Measurements from ENCODE around the gene ADGRG4.

Gene ADGRG4

DNA sequence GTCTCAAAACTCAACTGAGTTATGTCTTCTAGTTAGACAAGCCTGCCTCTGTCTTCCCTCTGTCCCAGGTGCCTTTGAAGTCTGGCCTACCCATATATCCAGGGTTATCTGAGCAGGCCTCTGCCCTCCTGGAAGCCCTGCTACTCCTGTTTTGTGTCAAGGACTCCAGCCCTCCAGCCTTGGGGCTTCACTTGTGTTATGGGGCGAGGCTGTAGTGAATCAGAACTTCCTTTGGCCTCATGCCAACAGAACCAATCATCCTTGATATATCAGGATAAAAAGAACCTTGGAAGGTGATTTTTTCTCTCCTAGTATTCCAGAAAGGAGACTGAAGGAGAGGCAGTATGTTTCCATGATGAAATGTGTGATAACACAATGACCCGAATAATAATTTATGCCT is 8.9 kb upstream of the ADGRG4 start:
- no peak overlapping the region for H3K4me2 ChIP-seq (ENCODE audit: low read length)
- no peaks in the 10 kb centered on the region for H3K9me3 ChIP-seq (ENCODE audit: control insufficient read depth, low read length)
- H3K27me3 ChIP-seq (ENCODE audit: control insufficient read depth, insufficient read depth, low read length), result no peaks in the 10 kb centered on the region
- H3K4me3 ChIP-seq (ENCODE audit: low read depth, low read length), result no peak overlapping the region
- TF ChIP-seq, protein P1, sequence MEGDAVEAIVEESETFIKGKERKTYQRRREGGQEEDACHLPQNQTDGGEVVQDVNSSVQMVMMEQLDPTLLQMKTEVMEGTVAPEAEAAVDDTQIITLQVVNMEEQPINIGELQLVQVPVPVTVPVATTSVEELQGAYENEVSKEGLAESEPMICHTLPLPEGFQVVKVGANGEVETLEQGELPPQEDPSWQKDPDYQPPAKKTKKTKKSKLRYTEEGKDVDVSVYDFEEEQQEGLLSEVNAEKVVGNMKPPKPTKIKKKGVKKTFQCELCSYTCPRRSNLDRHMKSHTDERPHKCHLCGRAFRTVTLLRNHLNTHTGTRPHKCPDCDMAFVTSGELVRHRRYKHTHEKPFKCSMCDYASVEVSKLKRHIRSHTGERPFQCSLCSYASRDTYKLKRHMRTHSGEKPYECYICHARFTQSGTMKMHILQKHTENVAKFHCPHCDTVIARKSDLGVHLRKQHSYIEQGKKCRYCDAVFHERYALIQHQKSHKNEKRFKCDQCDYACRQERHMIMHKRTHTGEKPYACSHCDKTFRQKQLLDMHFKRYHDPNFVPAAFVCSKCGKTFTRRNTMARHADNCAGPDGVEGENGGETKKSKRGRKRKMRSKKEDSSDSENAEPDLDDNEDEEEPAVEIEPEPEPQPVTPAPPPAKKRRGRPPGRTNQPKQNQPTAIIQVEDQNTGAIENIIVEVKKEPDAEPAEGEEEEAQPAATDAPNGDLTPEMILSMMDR (IDR thresholded peaks at IDR 0.05), result no peak
- H3K4me1 ChIP-seq, result no peaks in the 10 kb centered on the region
- no peak overlapping the region for H3K27ac ChIP-seq
- no peak overlapping the region for H3K9ac ChIP-seq
- H2AFZ ChIP-seq, result no peak overlapping the region
- no peaks in the 10 kb centered on the region for H3K36me3 ChIP-seq (ENCODE audit: control insufficient read depth, insufficient read depth, low read length)
- no peaks in the 10 kb centered on the region for H3K79me2 ChIP-seq

DNA sequence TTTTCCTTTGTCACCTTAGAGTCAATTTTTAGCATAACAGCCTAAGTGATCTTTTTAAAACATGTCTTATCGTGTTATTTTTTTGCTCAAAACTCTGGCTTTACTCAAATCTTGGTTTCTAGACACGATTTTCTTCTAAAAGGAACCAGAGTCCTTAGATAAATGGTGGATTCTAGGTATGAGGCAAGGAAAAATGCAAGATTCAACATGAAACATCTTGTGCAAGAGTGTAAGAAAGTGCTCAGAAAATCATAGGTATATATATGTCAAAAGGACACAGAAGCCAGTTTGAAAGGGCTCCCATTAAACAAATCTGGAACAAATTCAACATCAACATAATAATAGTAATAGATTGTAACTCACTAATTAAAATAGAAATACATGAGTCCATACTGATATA is 8.1 kb upstream of the ADGRG4 start:
- Histone ChIP-seq H3K27me3 (ENCODE audit: control insufficient read depth, insufficient read depth, low read length) (no peaks in the 10 kb centered on the region), H2AFZ (no peak overlapping the region), H3K36me3 (ENCODE audit: control insufficient read depth, insufficient read depth, low read length) (no peaks in the 10 kb centered on the region), H3K79me2 (no peaks in the 10 kb centered on the region), H3K4me3 (ENCODE audit: low read depth, low read length) (no peak overlapping the region), H3K4me2 (ENCODE audit: low read length) (no peak overlapping the region), H3K9ac (no peak overlapping the region), H3K4me1 (no peaks in the 10 kb centered on the region), H3K27ac (no peak overlapping the region), H3K9me3 (ENCODE audit: control insufficient read depth, low read length) (no peaks in the 10 kb centered on the region)
- TF ChIP-seq, protein P1 (IDR thresholded peaks at IDR 0.05), result no peak

DNA sequence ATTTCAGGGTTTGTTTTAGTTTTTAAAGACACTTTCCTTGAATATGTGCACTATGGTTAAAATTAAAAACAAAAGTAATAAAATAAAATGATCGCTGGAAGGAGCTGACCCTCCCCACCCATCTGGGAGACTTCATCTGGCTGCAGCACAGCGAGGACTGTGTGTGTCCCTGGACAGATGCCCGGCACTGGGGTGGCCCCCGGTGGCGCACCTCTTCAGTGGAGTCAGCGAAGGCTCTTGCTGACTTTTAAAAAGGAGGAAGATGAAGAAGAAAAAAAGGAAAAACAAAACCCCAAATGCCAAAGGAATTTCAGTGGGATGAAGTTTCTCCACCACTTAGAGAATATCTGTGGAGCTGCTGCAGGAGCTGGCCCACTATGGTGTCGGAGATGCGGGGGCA is 5.4 kb upstream of the ADGRG4 start:
- no peak overlapping the region for H3K4me3 ChIP-seq (ENCODE audit: low read depth, low read length)

DNA sequence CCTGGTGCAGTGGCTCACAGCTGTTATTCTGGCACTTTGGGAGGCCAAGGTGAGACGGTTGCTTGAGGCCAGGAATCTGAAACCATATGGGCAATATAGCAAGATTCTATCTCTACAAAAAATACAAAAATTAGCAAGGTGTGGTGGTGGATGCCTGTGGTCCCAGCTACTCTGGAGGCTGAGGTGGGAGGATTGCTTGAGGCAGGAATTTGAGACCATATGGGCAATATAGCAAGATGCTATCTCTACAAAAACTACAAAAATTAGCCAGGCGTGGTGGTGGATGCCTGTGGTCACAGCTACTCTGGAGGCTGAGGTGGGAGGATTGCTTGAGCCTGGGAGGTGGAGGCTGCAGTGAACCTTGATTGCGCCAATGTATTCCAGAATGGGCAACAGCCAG is 2.3 kb downstream of the ADGRG4 start:
- Histone ChIP-seq H3K4me1 (no peaks in the 10 kb centered on the region), H2AFZ (no peak overlapping the region), H3K79me2 (no peaks in the 10 kb centered on the region), H3K27ac (no peak overlapping the region), H3K4me2 (ENCODE audit: low read length) (no peak overlapping the region), H3K4me3 (ENCODE audit: low read depth, low read length) (no peak overlapping the region), H3K27me3 (ENCODE audit: control insufficient read depth, insufficient read depth, low read length) (no peaks in the 10 kb centered on the region), H3K9me3 (ENCODE audit: control insufficient read depth, low read length) (no peaks in the 10 kb centered on the region), H3K9ac (no peak overlapping the region), H3K36me3 (ENCODE audit: control insufficient read depth, insufficient read depth, low read length) (no peaks in the 10 kb centered on the region)
- TF ChIP-seq, protein P1 (IDR thresholded peaks at IDR 0.05), result no peak

More for the DNA sequence above, 5.4 kb upstream of the ADGRG4 start:
- no peak overlapping the region for H3K4me2 ChIP-seq (ENCODE audit: low read length)
- H3K9me3 ChIP-seq (ENCODE audit: control insufficient read depth, low read length), result no peaks in the 10 kb centered on the region
- no peaks in the 10 kb centered on the region for H3K27me3 ChIP-seq (ENCODE audit: control insufficient read depth, insufficient read depth, low read length)
- no peaks in the 10 kb centered on the region for H3K4me1 ChIP-seq
- no peak overlapping the region for H3K9ac ChIP-seq
- H3K36me3 ChIP-seq (ENCODE audit: control insufficient read depth, insufficient read depth, low read length), result no peaks in the 10 kb centered on the region
- no peak overlapping the region for H3K27ac ChIP-seq
- TF ChIP-seq, protein P1 (IDR thresholded peaks at IDR 0.05), result no peak
- no peaks in the 10 kb centered on the region for H3K79me2 ChIP-seq
- H2AFZ ChIP-seq, result no peak overlapping the region

DNA sequence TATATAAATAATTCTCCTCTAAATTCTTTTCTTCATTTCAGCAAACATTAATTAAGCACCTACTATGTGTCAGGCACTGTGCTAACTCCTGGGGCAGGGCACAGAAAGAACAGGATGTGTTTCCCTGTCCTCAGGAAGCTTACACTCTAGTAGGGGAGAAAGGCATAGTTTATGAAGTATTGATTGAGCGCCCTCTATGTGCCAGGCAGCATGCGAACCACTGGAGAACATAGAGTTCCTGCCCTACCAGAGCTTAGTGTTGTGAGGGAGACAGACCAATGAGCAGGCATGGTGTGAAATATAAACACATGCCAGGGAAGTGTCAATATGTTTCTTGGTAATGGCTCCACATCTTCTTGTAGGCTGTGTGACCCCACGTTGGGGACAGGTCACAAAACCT is 3.7 kb downstream of the ADGRG4 start:
- no peak overlapping the region for H3K9ac ChIP-seq
- H3K27me3 ChIP-seq (ENCODE audit: control insufficient read depth, insufficient read depth, low read length), result no peaks in the 10 kb centered on the region
- TF ChIP-seq, protein P1 (IDR thresholded peaks at IDR 0.05), result no peak
- no peaks in the 10 kb centered on the region for H3K79me2 ChIP-seq
- H3K27ac ChIP-seq, result no peak overlapping the region
- H3K4me3 ChIP-seq (ENCODE audit: low read depth, low read length), result no peak overlapping the region
- no peaks in the 10 kb centered on the region for H3K36me3 ChIP-seq (ENCODE audit: control insufficient read depth, insufficient read depth, low read length)
- H3K9me3 ChIP-seq (ENCODE audit: control insufficient read depth, low read length), result no peaks in the 10 kb centered on the region
- H2AFZ ChIP-seq, result no peak overlapping the region
- no peak overlapping the region for H3K4me2 ChIP-seq (ENCODE audit: low read length)
- no peaks in the 10 kb centered on the region for H3K4me1 ChIP-seq
